Kasumi-1 (cell line): ENCODE data around the gene ABHD6.
"Not testable (repeated sequence)": the region's sequence is repeated elsewhere in the genome, so short reads cannot be mapped to it uniquely, and the experiment has no call there.

Experiments used
- DNase-seq, 2 experiments: peaks; one replicate each; lab custom pipeline; 2025; lab: John Stamatoyannopoulos, UW

Gene ABHD6

GRCh38 chr3:58274027-58274614 is 36.5 kb downstream of the ABHD6 start:
- DNase-seq: no peak

GRCh38 chr3:58281069-58281468 is 43.5 kb downstream of the ABHD6 start:
- no peak for DNase-seq

- no peak for DNase-seq
Measured at GRCh38 chr3:58285334-58285733, 47.7 kb downstream of the ABHD6 start.

- DNase-seq: no peak
Measured at GRCh38 chr3:58287354-58287753, 49.8 kb downstream of the ABHD6 start.

- peak; percentile 39 to 59 for DNase-seq
Measured at GRCh38 chr3:58288011-58288728, 50.6 kb downstream of the ABHD6 start.

- not testable (repeated sequence) for DNase-seq
Measured at GRCh38 chr3:58288964-58289613, 51.5 kb downstream of the ABHD6 start.

- DNase-seq: not testable (repeated sequence)
Measured at GRCh38 chr3:58290446-58290845, 52.9 kb downstream of the ABHD6 start.

- DNase-seq: no peak
Measured at GRCh38 chr3:58291671-58292338, 54.2 kb downstream of the ABHD6 start.

GRCh38 chr3:58292866-58293265 is 55.3 kb downstream of the ABHD6 start:
- DNase-seq: no peak

GRCh38 chr3:58293516-58293915 is 55.9 kb downstream of the ABHD6 start:
- DNase-seq: no peak

- DNase-seq: no peak
Measured at GRCh38 chr3:58296269-58296668, 58.7 kb downstream of the ABHD6 start.

GRCh38 chr3:58296843-58297242 is 59.3 kb downstream of the ABHD6 start:
- no peak for DNase-seq

GRCh38 chr3:58298190-58298589 is 60.6 kb downstream of the ABHD6 start:
- DNase-seq: no peak

GRCh38 chr3:58299075-58299474 is 61.5 kb downstream of the ABHD6 start:
- DNase-seq: no peak

- peak; percentile 25 to 46 for DNase-seq
Measured at GRCh38 chr3:58299839-58300516, 62.4 kb downstream of the ABHD6 start.

- peak; percentile 92 to 97 for DNase-seq
Measured at GRCh38 chr3:58305882-58306711, 68.5 kb downstream of the ABHD6 start, which contains the start of the genes HTD2 and RPP14. Gene HTD2, plus strand, starts transcription at chr3:58306520. Its CDS starts 11,094 bp downstream, at chr3:58317614. Gene RPP14, plus strand, starts transcription at chr3:58306245. Its CDS starts 4,085 bp downstream, at chr3:58310330.

- peak; percentile 57 to 64 for DNase-seq
Measured at GRCh38 chr3:58307639-58308215, 70.1 kb downstream of the ABHD6 start.

GRCh38 chr3:58308728-58309127 is 71.1 kb downstream of the ABHD6 start:
- DNase-seq: no peak

GRCh38 chr3:58317811-58318210 is 80.2 kb downstream of the ABHD6 start:
- DNase-seq: no peak

GRCh38 chr3:58321791-58322190 is 84.2 kb downstream of the ABHD6 start:
- DNase-seq: no peak

GRCh38 chr3:58322793-58323192 is 85.2 kb downstream of the ABHD6 start:
- DNase-seq: no peak
